Heart left ventricle (tissue), 13 donors: ENCODE results near the gene ARG1.

Source experiments
- POLR2A ChIP-seq, 2 donors: fragments of 450-650 bp; IDR thresholded peaks; one replicate each; pipeline ENCODE4 v1.6.1; 2017; ENCODE audit warnings: antibody characterized with exemption in 2 of 2, mild to moderate bottlenecking in 2 of 2, moderate library complexity in 2 of 2
- TF ChIP-seq, protein P1 (sequence below), 12 donors: fragments of 200-600 bp; sonication (generic) in 4 of 12; IDR thresholded peaks; one replicate each; pipeline versions ENCODE4 v1.5.0 to v1.8.0; 2018 to 2022; ENCODE audit warnings: antibody characterized with exemption in 12 of 12, mild to moderate bottlenecking in 5 of 12
- donor health status: ischemic (EF 13 %, LVEDD 7.1; RV severe dilation, severe dysfunction).
- donor health status: DM: no; HTN: yes; CAD: no.
- donor health status: DM: no; HTN: no; CAD: no.
- donor health status: ischemic (EF 25% LVEDD 6.9; RV normal size, moderate dysfunction).
- donor health status: ischemic (EF 25% LVEDD 5.7; RV mildly dilated, moderate dysfunction).
- donor health status: ischemic (EF 35%, LVEDD 5.7; RV mildly dilated, moderate dysfunction).
- donor health status: nonischemic (EF 11% LVEDD 7.7; RV severe dilation, severe dysfunction).
- donor health status: DM: yes; HTN: yes; CAD: no.
- donor health status: PGD.
- donor health status: ischemic (EF 29% LVEDD 5.4; RV normal size, mild dysfunction).
- donor health status: nonischemic (EF 23%, LVEDD 6.1; RV moderate dilation, normal function).

DNA sequence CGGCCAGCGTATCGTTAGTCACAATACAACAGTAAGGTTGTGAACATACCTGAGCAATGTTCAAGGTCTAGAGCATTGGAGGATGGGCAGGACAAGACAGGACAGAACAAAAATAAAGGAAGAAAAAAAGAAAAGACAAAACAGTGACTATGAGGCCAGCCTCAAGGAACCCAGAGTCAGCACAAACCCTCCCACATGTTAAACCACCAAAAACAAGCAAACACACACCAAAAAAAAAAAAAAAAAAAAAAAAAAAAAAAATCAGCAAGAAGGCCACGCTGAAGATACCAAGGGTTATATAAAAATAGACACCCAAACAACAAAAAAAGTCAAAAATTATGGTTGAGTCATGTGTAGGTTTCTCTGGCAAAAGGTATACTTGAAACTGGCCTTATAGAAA is 42.2 kb downstream of the ARG1 start:
- TF ChIP-seq, protein P1, sequence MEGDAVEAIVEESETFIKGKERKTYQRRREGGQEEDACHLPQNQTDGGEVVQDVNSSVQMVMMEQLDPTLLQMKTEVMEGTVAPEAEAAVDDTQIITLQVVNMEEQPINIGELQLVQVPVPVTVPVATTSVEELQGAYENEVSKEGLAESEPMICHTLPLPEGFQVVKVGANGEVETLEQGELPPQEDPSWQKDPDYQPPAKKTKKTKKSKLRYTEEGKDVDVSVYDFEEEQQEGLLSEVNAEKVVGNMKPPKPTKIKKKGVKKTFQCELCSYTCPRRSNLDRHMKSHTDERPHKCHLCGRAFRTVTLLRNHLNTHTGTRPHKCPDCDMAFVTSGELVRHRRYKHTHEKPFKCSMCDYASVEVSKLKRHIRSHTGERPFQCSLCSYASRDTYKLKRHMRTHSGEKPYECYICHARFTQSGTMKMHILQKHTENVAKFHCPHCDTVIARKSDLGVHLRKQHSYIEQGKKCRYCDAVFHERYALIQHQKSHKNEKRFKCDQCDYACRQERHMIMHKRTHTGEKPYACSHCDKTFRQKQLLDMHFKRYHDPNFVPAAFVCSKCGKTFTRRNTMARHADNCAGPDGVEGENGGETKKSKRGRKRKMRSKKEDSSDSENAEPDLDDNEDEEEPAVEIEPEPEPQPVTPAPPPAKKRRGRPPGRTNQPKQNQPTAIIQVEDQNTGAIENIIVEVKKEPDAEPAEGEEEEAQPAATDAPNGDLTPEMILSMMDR (IDR thresholded peaks at IDR 0.05), result no peak
- TF ChIP-seq POLR2A (IDR thresholded peaks at IDR 0.05), result no peak
